PC-9 (cell line): Measurements from ENCODE around the gene NSG2. TPM values are rescaled to one million over a fixed set of nuclear protein-coding genes. Genes with fewer than 3 reads are reported as not detected.

ENCODE experiments used
- BruUV-seq: library from RNA; stranded (reverse); fragments of 400-500 nt; replicated peaks from 2 replicates; lab custom pipeline; 2021; lab: Mats Ljungman, UMichigan
- CTCF ChIA-PET: fragments of 300-600 bp; sonication (Branson Sonifier 250); formaldehyde crosslinking; loops from one replicate; lab custom pipeline; 2022; ENCODE audit warnings: antibody characterized with exemption; lab: Charles Lee
- POLR2A ChIA-PET: fragments of 300-600 bp; sonication (Branson Sonifier 250); formaldehyde crosslinking; loops from one replicate; lab custom pipeline; 2022; ENCODE audit warnings: antibody characterized with exemption; ENCODE audit not compliant: unreplicated experiment; lab: Charles Lee
- DNase-seq, 2 experiments: peaks; one replicate each; pipeline versions ENCODE4 v3.0.0 to v3.0.0-alpha.2; 2015 to 2022; ENCODE audit warnings: mixed read lengths in 1 of 2
- H2AFZ ChIP-seq: fragments of 200-600 bp; sonication (generic); 2 replicates; pipeline ENCODE4 v1.8.1; 2017; ENCODE audit warnings: antibody characterized with exemption
- H3F3A ChIP-seq: fragments of 200-600 bp; sonication (generic); 2 replicates; pipeline ENCODE4 v1.8.1; 2017; ENCODE audit warnings: antibody characterized with exemption, mild to moderate bottlenecking, low read depth; ENCODE audit not compliant: insufficient read depth
- H3K27ac ChIP-seq: fragments of 200-600 bp; sonication (generic); 2 replicates; pipeline ENCODE4 v1.6.1; 2016; ENCODE audit warnings: mixed run types
- H3K27me3 ChIP-seq: fragments of 200-600 bp; sonication (generic); 2 replicates; pipeline ENCODE4 v1.6.1; 2016; ENCODE audit warnings: low read depth, mixed run types; ENCODE audit not compliant: insufficient read depth
- H3K36me3 ChIP-seq: fragments of 200-600 bp; sonication (generic); 2 replicates; pipeline ENCODE4 v1.6.1; 2016; ENCODE audit warnings: low read depth, mixed run types
- H3K4me1 ChIP-seq: fragments of 200-600 bp; sonication (generic); replicated peaks from 2 replicates; pipeline ENCODE4 v1.6.1; 2016; ENCODE audit warnings: mixed run types; ENCODE audit not compliant: insufficient read depth
- H3K4me2 ChIP-seq: fragments of 200-600 bp; sonication (generic); 2 replicates; pipeline ENCODE4 v1.6.1; 2017; ENCODE audit warnings: mixed run types
- H3K4me3 ChIP-seq: fragments of 200-600 bp; sonication (generic); 2 replicates; pipeline ENCODE4 v1.6.1; 2016; ENCODE audit warnings: mixed run types
- H3K79me2 ChIP-seq: fragments of 200-600 bp; sonication (generic); 2 replicates; pipeline ENCODE4 v1.6.1; 2017; ENCODE audit warnings: low read depth, mixed run types
- H3K9me2 ChIP-seq: fragments of 200-600 bp; sonication (generic); 2 replicates; pipeline ENCODE4 v1.8.1; 2017; ENCODE audit warnings: mild to moderate bottlenecking; ENCODE audit not compliant: insufficient read depth
- H3K9me3 ChIP-seq: fragments of 200-600 bp; sonication (generic); 2 replicates; pipeline ENCODE4 v1.8.1; 2016; ENCODE audit warnings: low read depth; ENCODE audit not compliant: insufficient read depth
- H4K20me1 ChIP-seq: fragments of 200-600 bp; sonication (generic); 2 replicates; pipeline ENCODE4 v1.8.1; 2017; ENCODE audit not compliant: insufficient read depth
- EZH2 ChIP-seq: fragments of 200-600 bp; sonication (generic); IDR thresholded peaks from 2 replicates; pipeline ENCODE4 v1.8.0; 2017; ENCODE audit warnings: antibody characterized with exemption, low read depth
- intact Hi-C: fragments of 100-400 bp; cut with micrococcal nuclease; formaldehyde crosslinking; loops from one replicate; pipeline ENCODE4 v1.10.0; 2022; ENCODE audit not compliant: unreplicated experiment
- total RNA-seq: library from RNA; stranded (reverse); gene quantifications from 2 replicates; pipeline ENCODE4 v1.2.3, GENCODE V29; 2021
- TF ChIP-seq, protein P1 (sequence below): fragments of 200-600 bp; sonication (generic); conservative IDR thresholded peaks from 2 replicates; pipeline ENCODE4 v1.6.1; 2017; ENCODE audit warnings: mixed run types, antibody characterized with exemption, mild to moderate bottlenecking, moderate library complexity

NSG2 gene
- total RNA-seq, 1 experiment from 2014 or later: not detected

DNA sequence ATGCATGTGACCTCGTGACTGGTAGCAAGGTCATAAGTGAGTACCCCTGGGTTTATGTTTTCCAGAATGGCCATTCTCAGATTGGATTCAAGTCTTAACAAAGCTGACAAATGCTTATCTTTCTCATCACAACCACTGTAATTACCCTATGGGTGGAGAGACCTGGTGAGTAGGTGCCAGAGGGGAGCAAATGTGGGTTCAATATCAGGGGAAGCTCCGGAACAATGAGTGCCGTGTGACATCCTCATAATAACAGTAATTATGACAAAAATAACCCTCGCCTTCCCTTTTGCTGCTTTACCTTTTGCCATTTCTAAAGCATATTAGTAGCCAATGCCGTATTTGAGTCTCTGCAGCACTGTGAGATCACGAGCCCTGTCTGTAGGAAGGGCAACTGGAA lies 95.9 kb downstream of the NSG2 start:
- Histone ChIP-seq H2AFZ (no peak overlapping the region), H3K79me2 (no peaks in the 10 kb centered on the region), H3K4me1 (no peaks in the 10 kb centered on the region), H4K20me1 (no peaks in the 10 kb centered on the region), H3K27me3 (peaks cover 74% of the 10 kb centered on the region), H3F3A (no peaks in the 10 kb centered on the region), H3K4me2 (no peak overlapping the region), H3K4me3 (no peak overlapping the region), H3K9me3 (no peaks in the 10 kb centered on the region), H3K9me2 (no peaks in the 10 kb centered on the region), H3K36me3 (no peaks in the 10 kb centered on the region), H3K27ac (no peak overlapping the region)
- POLR2A ChIA-PET: no interaction called here
- DNase-seq: no peak
- CTCF ChIA-PET: no interaction called here
- intact Hi-C loops: no loop called here
- TF ChIP-seq, protein P1, sequence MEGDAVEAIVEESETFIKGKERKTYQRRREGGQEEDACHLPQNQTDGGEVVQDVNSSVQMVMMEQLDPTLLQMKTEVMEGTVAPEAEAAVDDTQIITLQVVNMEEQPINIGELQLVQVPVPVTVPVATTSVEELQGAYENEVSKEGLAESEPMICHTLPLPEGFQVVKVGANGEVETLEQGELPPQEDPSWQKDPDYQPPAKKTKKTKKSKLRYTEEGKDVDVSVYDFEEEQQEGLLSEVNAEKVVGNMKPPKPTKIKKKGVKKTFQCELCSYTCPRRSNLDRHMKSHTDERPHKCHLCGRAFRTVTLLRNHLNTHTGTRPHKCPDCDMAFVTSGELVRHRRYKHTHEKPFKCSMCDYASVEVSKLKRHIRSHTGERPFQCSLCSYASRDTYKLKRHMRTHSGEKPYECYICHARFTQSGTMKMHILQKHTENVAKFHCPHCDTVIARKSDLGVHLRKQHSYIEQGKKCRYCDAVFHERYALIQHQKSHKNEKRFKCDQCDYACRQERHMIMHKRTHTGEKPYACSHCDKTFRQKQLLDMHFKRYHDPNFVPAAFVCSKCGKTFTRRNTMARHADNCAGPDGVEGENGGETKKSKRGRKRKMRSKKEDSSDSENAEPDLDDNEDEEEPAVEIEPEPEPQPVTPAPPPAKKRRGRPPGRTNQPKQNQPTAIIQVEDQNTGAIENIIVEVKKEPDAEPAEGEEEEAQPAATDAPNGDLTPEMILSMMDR: no peak
- no peak for TF ChIP-seq EZH2
- BruUV-seq: no TSS peak

DNA sequence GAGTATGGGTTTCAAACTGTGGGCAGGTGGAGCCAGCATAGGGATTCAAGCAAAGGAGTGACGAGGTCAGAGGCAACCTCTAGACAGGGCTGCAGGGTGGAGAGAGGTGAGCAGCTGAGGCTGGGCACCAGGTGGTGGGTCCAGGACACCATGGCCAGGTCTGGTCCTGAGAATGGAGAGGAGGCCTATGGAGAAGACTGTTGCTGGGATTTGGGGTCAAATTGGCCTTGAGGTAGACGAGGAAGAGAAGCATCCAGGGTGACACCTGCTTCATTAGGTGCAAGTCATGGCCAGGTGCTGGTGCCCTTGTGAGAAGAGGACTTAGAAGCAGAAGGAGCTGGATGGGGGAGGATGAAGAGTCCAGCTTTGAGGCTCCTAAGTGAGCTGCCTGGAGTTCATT lies 99.6 kb downstream of the NSG2 start:
- POLR2A ChIA-PET: no interaction called here
- BruUV-seq: no TSS peak
- Histone ChIP-seq H3K4me3 (no peak overlapping the region), H3F3A (no peaks in the 10 kb centered on the region), H3K27ac (no peak overlapping the region), H3K9me2 (no peaks in the 10 kb centered on the region), H3K27me3 (peaks cover 65% of the 10 kb centered on the region), H2AFZ (no peak overlapping the region), H3K79me2 (no peaks in the 10 kb centered on the region), H4K20me1 (no peaks in the 10 kb centered on the region), H3K4me2 (no peak overlapping the region), H3K36me3 (no peaks in the 10 kb centered on the region), H3K9me3 (no peaks in the 10 kb centered on the region), H3K4me1 (no peaks in the 10 kb centered on the region)
- TF ChIP-seq, protein P1: no peak
- TF ChIP-seq EZH2: no peak
- CTCF ChIA-PET: no interaction called here
- intact Hi-C loops: no loop called here
- no peak for DNase-seq

DNA sequence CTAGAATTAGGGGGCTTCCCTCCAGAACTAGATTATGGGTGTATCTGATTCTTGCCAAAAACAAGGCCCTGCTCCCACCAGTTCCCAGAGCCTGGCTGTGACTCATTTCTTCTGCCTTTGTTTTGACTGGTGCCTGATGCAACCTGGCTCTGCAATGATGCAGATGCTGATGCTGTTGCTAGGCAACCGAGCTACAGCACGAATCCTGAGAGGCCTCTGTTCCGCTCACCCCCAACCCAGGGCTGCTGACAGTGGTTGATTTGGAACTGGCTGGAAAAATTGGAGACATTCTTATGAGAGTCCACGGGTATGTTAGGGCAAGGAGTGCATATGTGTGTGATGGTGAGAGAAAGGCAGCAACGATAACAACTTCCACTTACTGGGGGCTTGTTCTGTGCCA lies 100.3 kb downstream of the NSG2 start:
- Histone ChIP-seq H3K4me2 (no peak overlapping the region), H3K27me3 (peaks cover 62% of the 10 kb centered on the region), H4K20me1 (no peaks in the 10 kb centered on the region), H3K9me2 (no peaks in the 10 kb centered on the region), H2AFZ (no peak overlapping the region), H3K36me3 (no peaks in the 10 kb centered on the region), H3K4me1 (no peaks in the 10 kb centered on the region), H3K27ac (no peak overlapping the region), H3K4me3 (no peak overlapping the region), H3F3A (no peaks in the 10 kb centered on the region), H3K79me2 (no peaks in the 10 kb centered on the region), H3K9me3 (no peaks in the 10 kb centered on the region)
- no TSS peak for BruUV-seq
- intact Hi-C loops: no loop called here
- TF ChIP-seq, protein P1: no peak
- TF ChIP-seq EZH2: no peak
- ChIA-PET POLR2A (no interaction called here), CTCF (no interaction called here)
- DNase-seq: no peak
